G401.6 (cell line): ENCODE data around the gene CAMK2A.

Source experiments
- FAIRE-seq: peaks from 2 replicates; lab custom pipeline; 2012; peaks lifted over from hg19 to GRCh38; lab: Jason Lieb, UNC

Gene CAMK2A

DNA sequence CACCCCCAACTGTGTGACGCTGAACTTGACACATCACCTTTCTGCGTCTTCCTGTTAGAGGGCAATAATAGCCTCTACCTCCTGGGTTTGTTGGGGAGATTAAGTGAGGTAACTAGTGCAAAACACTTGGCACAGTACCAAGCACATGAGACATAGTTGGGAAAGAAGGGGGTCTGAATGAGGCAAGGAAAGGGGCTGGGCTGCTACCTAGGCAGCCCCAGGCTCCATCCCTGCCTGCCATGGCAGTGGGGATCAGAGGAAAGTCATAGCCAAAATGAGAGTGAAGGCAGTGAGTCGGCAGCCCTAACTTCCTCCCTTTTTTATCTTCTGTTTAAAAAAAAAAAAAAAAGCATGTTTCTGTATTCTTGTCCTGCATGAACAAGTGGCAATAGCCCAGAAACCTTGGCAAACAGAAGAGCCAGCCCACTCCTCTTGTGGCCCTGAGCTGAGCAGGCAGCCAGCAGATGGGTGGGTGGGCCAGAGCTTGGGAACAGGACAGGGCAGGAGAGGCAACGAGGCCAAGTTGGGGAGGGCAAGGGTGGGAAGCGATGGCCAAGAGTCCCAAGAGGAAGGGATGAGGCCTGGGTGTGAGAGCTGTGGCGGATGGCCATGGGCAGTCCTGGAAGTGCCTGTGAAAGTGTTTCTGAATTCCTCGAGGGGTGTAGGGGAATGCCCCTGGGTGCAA, 11.4 kb downstream of the CAMK2A start:
- FAIRE-seq = no peak

DNA sequence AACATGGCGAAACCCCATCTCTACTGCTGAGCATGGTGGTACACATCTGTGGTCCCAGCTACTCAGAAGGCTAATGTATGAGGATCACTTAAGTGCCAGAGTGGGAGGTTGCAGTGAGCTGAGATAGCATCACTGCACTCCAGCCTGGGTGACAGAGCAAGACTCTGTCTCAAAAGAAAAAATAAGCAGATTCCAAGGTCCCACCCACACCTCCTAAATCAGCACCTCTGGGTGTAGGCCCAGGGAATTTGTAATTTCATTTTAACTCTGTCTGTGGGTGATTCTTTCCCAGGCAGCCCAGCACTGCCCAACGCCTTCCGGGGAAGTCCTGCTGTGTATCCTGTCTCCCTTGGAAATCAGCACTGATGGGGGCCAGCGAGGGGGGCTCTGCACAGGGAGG, 12.5 kb downstream of the CAMK2A start:
- no peak for FAIRE-seq

DNA sequence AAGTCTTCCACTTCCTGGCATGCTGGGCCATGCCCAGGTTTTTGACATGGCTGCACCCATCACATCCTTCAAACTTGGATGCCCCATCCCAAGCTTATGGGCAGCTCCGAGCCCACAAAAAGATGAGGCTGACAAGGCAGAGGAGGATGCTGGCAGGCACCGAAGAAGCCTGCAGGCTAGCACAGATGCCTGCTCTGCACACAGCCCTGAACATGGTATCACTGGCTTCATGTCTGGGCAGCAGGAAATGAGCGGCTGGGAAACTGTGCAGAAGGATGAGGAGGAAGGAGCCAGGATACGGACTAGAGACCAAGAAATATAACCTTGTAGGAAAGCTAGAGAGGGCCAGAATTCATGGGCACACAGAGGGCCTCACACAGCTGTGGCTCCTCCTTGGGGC, 14.8 kb downstream of the CAMK2A start:
- no peak for FAIRE-seq

DNA sequence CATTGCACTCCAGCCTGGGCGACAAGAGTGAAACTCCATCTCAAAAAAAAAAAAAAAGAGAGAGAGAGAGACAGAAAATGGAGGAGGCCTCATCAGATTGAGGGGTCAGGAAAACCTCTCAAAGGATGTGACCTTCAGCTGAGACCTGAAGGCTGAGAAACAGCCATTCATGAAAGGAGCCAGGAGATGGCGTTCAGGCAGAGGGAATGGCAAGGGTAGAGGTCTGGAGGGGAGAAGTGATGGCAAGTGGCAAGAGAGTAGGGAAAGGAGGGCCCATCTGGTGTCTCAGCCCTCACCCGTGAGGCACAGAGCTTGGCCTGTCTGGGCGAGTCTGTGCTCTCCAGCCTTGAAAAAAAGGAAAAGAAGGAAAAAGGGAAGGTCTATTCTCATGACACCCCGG, 17.0 kb downstream of the CAMK2A start:
- FAIRE-seq = peak; percentile 88

DNA sequence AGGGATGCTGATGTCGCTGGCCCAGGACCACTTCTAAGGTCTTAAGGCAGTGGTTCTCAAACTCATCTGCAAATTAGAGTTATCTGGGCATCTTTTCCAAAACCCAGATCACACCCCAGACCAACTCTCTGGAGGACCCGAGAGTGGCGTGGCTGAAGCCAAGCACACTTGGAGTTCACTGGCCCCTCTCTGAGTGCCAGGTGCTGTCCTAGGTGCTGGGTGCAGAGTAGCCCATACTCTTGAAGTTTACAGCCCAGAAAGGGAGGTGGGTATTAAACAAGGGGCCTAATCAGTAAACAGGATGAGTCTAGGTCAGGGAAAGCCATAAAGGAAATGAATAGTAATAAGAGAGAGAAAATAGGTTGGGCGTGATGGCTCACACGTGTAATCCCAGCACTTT, 17.6 kb downstream of the CAMK2A start:
- no peak for FAIRE-seq

DNA sequence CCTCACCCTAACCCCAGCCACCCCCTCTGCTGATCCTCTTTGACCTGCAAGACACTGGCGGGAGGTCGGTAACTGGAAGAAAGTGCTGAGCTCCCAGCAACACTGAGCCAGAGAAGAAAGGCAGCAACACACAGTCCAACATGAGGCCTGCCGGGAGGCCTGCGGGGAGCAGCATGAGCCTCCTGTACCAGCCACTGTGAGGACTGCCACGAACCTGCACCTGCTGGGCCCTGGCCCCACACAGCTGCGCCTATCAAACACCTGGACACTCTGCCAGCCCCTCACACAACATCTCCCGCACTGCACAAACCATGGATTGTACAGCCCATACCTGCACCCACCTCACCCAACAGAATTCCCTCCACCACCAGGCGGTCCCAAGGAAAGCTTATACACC, 18.3 kb downstream of the CAMK2A start:
- FAIRE-seq = no peak

DNA sequence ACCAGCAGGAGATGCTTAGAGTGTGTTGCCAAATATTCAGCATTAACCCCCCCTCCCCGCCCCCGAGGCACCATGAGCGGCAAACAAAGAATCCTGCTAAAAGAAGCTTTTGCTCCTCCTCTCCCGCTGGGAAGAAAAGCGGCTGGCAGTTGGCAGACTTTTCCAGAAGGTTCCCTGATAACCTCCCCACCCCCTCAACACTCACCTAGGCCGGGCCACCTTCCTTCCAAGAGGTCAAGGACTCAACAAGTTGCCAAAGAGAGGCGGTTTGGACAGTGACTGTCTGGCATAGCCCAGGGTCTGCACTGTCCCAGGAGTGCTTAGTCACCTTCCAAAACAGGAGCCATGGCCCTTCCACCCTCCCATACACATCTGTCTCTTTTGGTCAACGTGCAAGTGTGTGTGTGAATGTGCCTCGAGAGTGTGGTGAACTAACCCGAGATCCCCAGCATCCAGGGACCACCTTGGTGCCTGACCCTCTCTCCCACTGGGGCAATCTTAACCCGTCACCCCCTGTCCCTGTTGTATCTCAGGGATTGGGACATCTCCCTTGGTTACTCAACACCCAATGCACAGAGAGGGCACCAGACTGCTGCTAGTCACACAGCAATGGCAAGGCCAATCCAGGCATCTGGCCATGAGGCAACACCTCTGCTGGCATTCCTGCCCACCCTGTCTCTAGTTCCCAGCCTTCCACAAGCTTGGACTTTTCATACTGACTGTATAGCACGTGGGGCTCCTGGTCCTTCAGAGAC, 18.9 kb downstream of the CAMK2A start:
- no peak for FAIRE-seq

DNA sequence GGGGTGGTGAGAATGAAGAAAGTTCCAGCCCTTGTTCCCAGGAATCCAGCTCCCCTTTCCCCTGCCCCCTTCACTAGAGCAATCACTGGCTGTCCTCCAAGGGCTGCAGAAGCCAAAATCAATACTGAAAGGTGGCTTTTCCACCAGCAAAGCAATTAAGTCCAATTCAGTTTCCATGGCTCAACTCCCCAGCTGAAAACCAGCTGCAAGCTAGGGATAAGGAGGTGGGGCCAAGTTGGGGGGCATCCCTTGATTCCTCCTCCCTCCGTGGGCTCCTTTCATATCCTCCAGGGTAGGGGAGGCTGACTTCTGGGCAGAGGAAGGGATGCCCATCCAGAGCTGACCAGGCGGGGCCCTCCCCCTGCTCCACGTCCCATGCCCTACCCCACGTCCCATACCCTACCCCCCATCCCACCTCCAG, 22.7 kb downstream of the CAMK2A start:
- FAIRE-seq = no peak

DNA sequence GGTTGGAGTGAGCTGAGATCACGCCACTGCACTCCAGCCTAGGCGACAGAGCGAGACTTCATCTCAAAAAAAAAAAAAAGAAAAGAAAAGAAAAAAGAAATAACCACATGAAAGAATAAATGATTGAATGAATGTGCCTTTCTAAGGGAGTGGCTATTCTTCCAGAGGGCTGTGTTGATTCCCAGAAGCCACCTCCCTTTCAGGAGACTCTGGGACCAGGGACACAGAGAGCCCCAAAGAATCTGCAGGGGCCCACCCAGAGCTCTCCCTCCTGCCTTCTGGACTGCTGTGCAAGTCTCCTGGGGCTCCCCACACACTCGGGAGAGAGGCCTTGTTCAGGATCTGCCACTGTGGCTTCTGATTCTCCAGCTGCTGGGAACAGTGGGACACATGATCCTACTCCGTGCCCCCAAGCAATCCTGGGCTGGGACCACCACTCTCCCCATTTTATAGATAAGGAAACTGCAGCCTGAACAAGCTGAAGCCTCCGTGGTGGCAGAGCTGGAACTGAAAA, 23.6 kb downstream of the CAMK2A start:
- FAIRE-seq = no peak

DNA sequence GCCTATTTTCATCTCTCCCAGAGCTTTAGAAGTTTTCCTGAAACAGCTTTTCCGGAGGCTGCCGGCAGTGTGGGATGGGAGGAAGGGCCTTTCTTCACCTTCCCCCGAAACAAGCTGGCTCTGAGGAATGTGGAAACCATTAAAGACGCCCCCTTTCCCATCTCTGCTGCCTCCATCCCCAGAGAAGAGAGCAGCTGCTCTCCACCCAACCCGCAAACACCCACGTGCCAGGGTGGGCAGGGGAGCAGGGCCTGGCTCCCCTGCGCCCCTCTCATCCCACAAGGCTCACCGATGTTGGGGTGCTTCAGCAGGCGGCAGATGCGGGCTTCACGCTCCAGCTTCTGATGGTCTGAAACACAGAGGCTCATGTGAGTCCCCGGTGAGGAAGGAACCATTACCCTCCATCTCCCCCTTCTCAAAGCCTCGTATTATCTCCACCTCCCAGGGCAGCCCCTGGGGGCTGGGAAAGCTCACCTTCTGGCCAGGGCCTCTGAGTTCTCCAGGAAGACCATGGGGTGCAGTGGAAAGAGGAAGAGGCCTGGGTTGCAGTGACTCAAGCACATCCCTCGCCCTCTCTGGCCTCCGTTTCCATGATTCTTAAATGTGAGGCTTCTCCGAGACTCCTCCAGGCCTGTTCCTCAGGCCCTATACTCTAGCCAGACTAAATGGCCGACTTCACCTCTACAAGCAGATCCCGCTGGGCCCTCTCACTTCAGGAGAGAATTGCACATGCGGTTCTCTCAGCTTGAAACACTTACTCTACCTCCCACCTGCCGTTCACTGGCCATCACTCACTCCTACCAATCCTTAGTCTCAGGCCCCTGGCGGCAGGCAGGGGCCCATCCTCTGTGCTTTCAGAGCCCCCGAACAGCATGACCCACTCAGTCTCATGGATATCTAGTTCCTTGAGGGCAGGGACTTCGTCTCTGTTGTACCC, 24.6 kb downstream of the CAMK2A start:
- no peak for FAIRE-seq

DNA sequence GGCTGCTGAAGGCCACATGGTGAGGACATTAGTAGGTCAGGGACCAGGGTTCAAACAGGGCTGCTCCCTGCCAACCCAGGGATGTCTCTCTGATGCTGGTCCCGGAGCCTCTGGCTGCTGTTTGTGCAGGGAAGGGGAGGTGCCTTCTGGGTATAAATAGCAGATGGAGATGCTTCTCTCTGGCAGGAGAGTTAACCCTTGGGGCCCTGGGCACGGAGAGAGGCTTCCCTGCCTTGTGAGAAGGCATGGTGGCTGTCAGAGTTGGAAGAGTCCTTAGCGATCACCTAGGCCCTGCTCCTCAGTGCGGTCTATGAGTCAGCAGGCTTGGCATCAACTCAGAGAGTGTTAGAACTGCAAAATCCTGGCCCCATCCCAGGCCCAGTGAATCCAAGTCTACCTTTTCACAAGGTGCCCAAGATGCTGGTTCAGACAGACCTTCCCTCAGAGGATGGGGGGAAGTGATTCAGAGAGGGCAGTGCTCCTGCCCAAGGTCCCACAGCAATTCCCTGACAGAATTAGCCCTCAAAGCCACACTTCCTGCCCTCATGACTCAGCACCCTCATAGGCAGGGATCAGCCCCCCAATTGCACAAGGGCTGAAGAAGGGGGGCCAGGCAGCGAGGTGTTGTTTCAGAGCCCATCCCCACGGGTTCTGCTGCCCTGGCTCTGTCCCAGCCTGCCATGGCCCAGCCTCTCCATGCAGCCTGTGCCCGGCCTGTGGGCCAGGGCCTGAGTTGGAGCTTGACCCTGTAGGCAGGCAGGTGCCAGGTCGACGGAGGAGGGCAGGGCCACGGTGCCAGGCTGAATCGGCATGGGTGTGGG, 25.6 kb downstream of the CAMK2A start:
- FAIRE-seq = no peak

DNA sequence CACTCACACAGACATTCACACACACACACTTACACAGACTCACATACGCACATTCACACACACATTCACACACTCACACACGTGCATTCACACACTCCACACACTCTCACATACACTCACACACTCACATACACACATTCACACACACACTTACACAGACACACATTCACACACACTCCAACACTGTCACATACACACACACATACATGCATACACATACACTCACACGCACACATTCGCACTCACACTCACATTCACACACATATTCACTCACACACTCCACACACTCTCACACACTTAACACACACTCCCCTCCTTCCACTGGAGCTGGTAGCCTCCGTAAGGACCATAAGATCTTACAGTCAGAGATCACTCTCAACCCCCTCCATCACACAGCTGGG, 26.2 kb downstream of the CAMK2A start:
- no peak for FAIRE-seq

DNA sequence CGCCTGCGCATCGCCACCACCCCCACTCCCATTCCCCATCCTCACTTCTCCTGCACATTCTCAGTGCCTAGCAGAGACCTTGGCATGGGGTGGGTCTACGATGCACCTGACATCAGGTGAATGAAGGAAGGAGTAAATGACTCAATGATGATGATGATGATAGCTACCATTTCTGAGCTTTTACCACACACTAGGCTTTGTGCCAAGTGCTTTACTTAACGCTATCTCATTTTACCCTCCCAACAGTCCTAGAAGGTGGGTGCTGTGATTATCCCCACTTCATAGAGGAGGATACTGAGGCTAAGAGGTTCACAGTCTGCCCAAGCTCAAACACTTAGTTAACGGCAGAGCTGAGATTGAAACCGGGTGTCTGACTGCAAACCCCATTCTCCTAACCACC, 27.1 kb downstream of the CAMK2A start:
- FAIRE-seq = no peak

DNA sequence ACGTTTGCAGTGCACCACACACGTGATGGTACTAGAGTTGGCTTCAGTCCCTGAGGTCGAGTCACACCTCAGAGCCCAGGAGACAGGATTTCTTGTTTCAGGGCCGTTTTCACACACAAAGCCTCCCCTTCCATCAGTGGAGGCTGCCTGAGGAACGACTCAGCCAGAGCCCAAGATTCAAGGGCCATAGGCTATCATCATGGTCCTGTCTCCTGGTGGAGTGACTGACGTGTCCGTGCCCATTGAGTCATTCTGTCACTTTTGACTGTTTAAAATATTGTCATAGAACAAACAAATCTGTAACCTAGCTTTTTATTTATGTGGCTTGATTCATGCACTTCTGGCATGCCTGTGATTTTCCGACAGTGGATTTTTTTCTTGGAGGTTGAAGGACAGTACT, 28.3 kb downstream of the CAMK2A start:
- FAIRE-seq = no peak

DNA sequence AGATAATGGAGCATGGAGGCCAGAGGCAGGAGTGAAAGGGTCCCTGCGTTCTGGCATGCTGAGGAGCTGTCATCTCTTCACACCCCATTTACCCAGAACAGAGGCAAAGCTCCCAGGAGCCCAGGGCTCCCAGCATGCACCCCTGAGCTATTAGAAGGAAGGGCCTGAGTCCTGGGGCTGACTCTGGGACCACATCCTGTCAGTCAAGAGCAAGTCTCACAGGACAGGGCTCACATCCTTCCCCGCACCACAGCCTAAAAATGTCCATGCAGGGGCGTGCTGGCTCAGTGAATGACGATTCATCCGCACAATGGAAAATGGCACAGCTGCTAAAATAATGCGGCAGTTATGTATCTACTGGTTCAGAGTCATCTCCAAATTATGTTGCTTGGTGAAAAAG, 31.4 kb downstream of the CAMK2A start:
- no peak for FAIRE-seq

DNA sequence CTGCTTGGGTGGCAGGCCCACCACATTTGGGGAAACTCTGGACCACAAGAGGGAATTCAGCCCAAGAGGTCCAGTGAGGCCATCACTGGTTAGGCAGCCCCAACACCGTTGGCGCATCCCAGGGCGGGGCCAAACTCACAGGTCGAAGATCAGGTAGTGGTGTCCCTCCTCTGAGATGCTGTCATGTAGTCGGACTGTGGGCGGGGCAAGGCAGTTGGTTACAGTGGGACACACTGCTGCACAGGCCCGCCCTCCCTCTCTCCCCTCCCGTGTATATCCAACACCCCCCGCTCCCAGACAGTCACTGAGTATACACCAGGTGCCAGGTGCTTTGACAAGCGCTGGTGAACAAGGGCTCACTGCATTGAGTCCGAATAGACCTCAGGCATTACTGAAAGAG, 32.1 kb downstream of the CAMK2A start:
- FAIRE-seq = no peak

DNA sequence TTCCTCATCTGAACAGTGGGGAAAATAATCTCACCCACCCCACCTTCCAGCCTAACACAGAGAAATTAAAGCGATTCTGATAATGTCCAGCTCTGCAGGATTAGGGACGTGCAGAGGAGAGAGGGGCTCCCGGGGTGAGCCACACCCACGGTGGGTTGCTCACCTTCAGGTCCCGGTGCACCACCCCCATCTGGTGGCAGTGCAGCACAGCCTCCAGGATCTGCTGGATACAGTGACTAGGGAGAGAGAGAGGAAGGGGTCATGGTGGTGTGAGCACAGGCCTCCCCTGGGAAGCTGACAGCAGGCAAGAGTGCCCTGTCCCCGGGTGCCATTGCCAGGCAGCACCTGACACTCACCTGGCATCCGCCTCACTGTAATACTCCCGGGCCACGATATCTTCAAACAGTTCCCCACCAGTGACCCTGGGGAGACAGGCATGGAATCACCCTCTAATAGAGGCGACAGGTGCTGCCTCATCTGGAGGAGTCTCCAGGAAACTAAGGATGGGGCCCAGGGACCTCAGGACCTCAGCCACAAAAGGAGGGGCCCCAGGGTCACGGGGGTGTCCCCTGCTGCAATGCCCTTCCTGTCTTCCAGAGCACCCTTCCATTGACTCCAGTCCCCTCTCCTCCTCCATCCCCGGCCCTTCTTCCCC, 33.0 kb downstream of the CAMK2A start:
- FAIRE-seq = no peak

DNA sequence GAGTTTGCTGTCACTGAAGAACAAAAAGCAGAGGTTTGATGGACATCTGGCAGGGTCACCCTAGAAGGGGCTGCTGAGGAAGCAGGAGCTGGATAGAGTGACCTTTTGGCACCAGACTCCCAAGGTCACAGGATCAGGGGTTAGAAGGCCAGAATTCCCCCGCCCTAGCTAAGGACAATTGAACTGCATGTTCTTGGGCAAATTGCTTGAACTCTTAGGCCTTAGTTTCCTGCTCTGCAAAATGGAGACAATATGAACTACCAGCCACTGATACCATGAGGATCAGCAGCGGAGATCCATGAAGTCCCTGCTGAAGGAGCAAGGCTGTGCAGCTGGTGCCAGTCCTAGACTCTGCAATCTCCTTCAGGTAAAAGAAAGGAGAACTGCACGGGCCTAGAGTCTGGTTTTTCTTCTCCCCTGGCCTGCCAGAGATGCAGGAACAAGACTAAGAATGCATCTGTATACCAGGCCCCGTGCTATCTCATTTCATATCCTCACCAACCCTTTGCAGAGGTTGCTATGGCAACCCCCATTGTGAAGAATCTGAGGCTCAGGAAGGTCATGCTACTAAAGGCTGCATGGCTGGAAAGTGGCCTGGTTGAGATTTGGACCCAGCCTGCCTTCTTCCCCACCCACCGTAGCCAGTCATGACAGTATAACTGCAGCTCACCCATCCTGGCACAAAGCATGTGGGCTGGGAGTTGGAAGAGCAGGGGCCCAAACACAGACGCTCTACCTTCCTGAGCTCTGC, 33.7 kb downstream of the CAMK2A start:
- FAIRE-seq = no peak

DNA sequence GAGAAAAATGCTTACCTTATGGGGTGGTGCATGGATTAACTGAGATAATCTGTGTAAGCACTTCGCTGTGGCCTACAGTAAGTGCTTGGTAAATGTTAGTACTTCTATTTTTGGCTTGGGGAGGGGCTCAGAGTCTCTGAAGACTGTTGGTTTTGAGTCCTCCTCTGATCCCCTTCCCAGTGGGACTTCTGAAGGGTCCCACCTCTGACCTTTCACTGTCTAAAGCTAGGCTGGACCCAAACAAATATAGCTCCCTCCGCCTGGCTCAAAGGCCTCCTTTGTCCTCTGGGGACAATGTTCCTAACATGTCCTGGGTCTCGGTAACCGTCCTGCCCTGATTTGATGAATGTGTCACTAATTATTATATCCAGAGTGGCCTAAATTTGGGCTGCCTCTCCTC, 34.8 kb downstream of the CAMK2A start:
- FAIRE-seq = no peak

DNA sequence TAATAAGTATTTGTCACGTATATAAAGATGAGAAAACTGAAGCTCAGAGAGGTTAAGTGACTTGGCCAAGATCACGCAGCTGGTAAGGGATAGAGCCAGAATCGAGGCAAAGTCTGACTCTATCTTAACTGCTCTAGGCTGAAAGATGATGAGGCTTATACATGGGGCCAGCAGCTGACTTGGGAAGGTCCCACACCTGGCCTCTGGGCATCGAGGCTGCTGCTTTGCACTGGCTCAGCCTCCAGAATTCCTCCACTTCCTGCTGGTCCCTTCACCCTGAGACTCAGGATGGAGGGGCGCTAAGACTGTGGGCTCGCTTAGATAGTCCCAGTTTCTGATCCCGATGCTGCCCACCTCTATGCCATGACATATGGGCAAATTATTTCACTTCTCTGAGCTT, 35.2 kb downstream of the CAMK2A start:
- FAIRE-seq = no peak
